Neural cell (in vitro differentiated cells): ENCODE results near the gene VSTM5. TPM values are rescaled to one million over a fixed set of nuclear protein-coding genes. Genes with fewer than 3 reads are reported as not detected.

Source experiments
- H2AFZ ChIP-seq: fragments of 200-600, 300-800 bp; sonication (generic), shearing (Covaris generic); 2 replicates; pipeline ENCODE4 v1.6.0; 2014; ENCODE audit warnings: low read depth, mild to moderate bottlenecking, antibody characterized with exemption, low read length, moderate library complexity
- H3F3A ChIP-seq: fragments of 200-600 bp; shearing (Covaris generic); 2 replicates; pipeline ENCODE4 v1.6.1; 2016; ENCODE audit warnings: mild to moderate bottlenecking, moderate library complexity, mixed read lengths, antibody characterized with exemption, low read length; ENCODE audit not compliant: insufficient read depth, poor library complexity, severe bottlenecking
- H3K27ac ChIP-seq: fragments of 200-600, 300-800 bp; sonication (generic), shearing (Covaris generic); 2 replicates; pipeline ENCODE4 v1.5.1; 2014; ENCODE audit warnings: mild to moderate bottlenecking, low read length, moderate library complexity
- H3K27me3 ChIP-seq: fragments of 300-800, 200-600 bp; sonication (generic), shearing (Covaris generic); 2 replicates; pipeline ENCODE4 v1.6.0; 2014; ENCODE audit warnings: mild to moderate bottlenecking, low read depth, low read length, moderate library complexity; ENCODE audit not compliant: insufficient read depth
- H3K36me3 ChIP-seq: fragments of 300-800, 200-600 bp; sonication (generic), shearing (Covaris generic); 2 replicates; pipeline ENCODE4 v1.5.1; 2014; ENCODE audit warnings: mild to moderate bottlenecking, antibody characterized with exemption, low read length, moderate library complexity; ENCODE audit not compliant: insufficient read depth
- H3K4me2 ChIP-seq: fragments of 300-800, 200-600 bp; sonication (generic), shearing (Covaris generic); 2 replicates; pipeline ENCODE4 v1.6.0; 2014; ENCODE audit warnings: mild to moderate bottlenecking, low read length
- H3K4me3 ChIP-seq: fragments of 300-800, 200-600 bp; sonication (generic), shearing (Covaris generic); 2 replicates; pipeline ENCODE4 v1.5.1; 2014; ENCODE audit warnings: mild to moderate bottlenecking, low read length, moderate library complexity
- H3K79me2 ChIP-seq: fragments of 200-600 bp; shearing (Covaris generic); replicated peaks from 2 replicates; pipeline ENCODE4 v1.6.0; 2014; ENCODE audit warnings: mild to moderate bottlenecking, low read length, moderate library complexity; ENCODE audit not compliant: insufficient read depth
- H3K9ac ChIP-seq: fragments of 300-800, 200-600 bp; sonication (generic), shearing (Covaris generic); 2 replicates; pipeline ENCODE4 v1.6.1; 2016; ENCODE audit warnings: mild to moderate bottlenecking, low read length, mixed read lengths
- H3K9me2 ChIP-seq: fragments of 200-600 bp; shearing (Covaris generic); 2 replicates; pipeline ENCODE4 v1.6.1; 2016; ENCODE audit warnings: mild to moderate bottlenecking, low read length, mixed read lengths; ENCODE audit not compliant: insufficient read depth
- H3K9me3 ChIP-seq: fragments of 200-600, 300-800 bp; sonication (generic), shearing (Covaris generic); 2 replicates; pipeline ENCODE4 v1.6.1; 2016; ENCODE audit warnings: mild to moderate bottlenecking, mixed run types, low read length, moderate library complexity, mixed read lengths
- H4K20me1 ChIP-seq: fragments of 200-600 bp; shearing (Covaris generic); 2 replicates; pipeline ENCODE4 v1.6.1; 2016; ENCODE audit warnings: mild to moderate bottlenecking, mixed run types; ENCODE audit not compliant: insufficient read depth
- CTCF ChIP-seq: fragments of 450-650 bp; IDR thresholded peaks from 2 replicates; pipeline ENCODE4 v1.5.1; 2014; ENCODE audit warnings: antibody characterized with exemption, mild to moderate bottlenecking, moderate library complexity; ENCODE audit not compliant: poor library complexity, severe bottlenecking
- EP300 ChIP-seq: fragments of 450-650 bp; conservative IDR thresholded peaks from 2 replicates; pipeline ENCODE4 v1.6.1; 2014; ENCODE audit warnings: antibody characterized with exemption, mild to moderate bottlenecking, moderate library complexity; ENCODE audit not compliant: poor library complexity, severe bottlenecking
- EZH2 ChIP-seq: fragments of 200-600, 300-800 bp; shearing (Covaris generic), sonication (generic); IDR thresholded peaks from 2 replicates; pipeline ENCODE4 v1.6.1; 2014; ENCODE audit warnings: antibody characterized with exemption, low read length, borderline replicate concordance, mild to moderate bottlenecking; ENCODE audit not compliant: insufficient read depth, poor library complexity, severe bottlenecking
- MXI1 ChIP-seq: fragments of 450-650 bp; conservative IDR thresholded peaks from 2 replicates; pipeline ENCODE4 v1.6.1; 2014; ENCODE audit warnings: antibody characterized with exemption, mild to moderate bottlenecking; ENCODE audit not compliant: poor library complexity, severe bottlenecking
- POLR2AphosphoS5 ChIP-seq: IDR thresholded peaks from 2 replicates; pipeline ENCODE4 v1.6.1; 2012
- RAD21 ChIP-seq: fragments of 450-650 bp; conservative IDR thresholded peaks from 2 replicates; pipeline ENCODE4 v1.6.1; 2014; ENCODE audit warnings: antibody characterized with exemption, mild to moderate bottlenecking, moderate library complexity
- REST ChIP-seq: IDR thresholded peaks from 2 replicates; pipeline ENCODE4 v1.6.1; 2012; ENCODE audit warnings: borderline replicate concordance
- SMC3 ChIP-seq: fragments of 450-650 bp; conservative IDR thresholded peaks from 2 replicates; pipeline ENCODE4 v1.6.1; 2014; ENCODE audit warnings: antibody characterized with exemption, mild to moderate bottlenecking, moderate library complexity; ENCODE audit not compliant: poor library complexity
- TAF1 ChIP-seq: IDR thresholded peaks from 2 replicates; pipeline ENCODE4 v1.6.1; 2012; ENCODE audit warnings: low read depth
- polyA plus RNA-seq: library from polyadenylated mRNA; depleted of rRNA; stranded (reverse); fragments of >200 nt; gene quantifications from 2 replicates; pipeline ENCODE4 v1.2.3, GENCODE V29; 2014

The VSTM5 gene
- polyA plus RNA-seq, 1 donor from 2014 or later = not detected

- Histone ChIP-seq H3K4me3 (no peak overlapping the region), H3K9me2 (no peaks in the 10 kb centered on the region), H3K27ac (no peak overlapping the region), H3K27me3 (no peaks in the 10 kb centered on the region), H3K36me3 (peaks cover 35% of the 10 kb centered on the region), H3K9me3 (no peaks in the 10 kb centered on the region), H2AFZ (no peak overlapping the region), H4K20me1 (no peaks in the 10 kb centered on the region), H3F3A (no peaks in the 10 kb centered on the region), H3K4me2 (no peak overlapping the region), H3K79me2 (no peaks in the 10 kb centered on the region), H3K9ac (no peak overlapping the region)
- no peak for TF ChIP-seq REST
- no peak for TF ChIP-seq TAF1
- TF ChIP-seq POLR2AphosphoS5 = no peak
- TF ChIP-seq CTCF = no peak
- no peak for TF ChIP-seq EZH2
- TF ChIP-seq SMC3 = no peak
- TF ChIP-seq MXI1 = no peak
- no peak for TF ChIP-seq RAD21
- TF ChIP-seq EP300 = no peak
These were observed 36.4 kb downstream of the VSTM5 start for GRCh38 chr11:93813974-93814373.

GRCh38 chr11:93807980-93808379 lies 42.4 kb downstream of the VSTM5 start:
- TF ChIP-seq EP300 = no peak
- TF ChIP-seq MXI1 = no peak
- TF ChIP-seq REST = no peak
- TF ChIP-seq RAD21 = no peak
- no peak for TF ChIP-seq SMC3
- no peak for TF ChIP-seq CTCF
- no peak for TF ChIP-seq TAF1
- TF ChIP-seq EZH2 = no peak
- TF ChIP-seq POLR2AphosphoS5 = no peak
- H3K9me3 ChIP-seq = no peaks in the 10 kb centered on the region
- no peak overlapping the region for H3K4me3 ChIP-seq
- no peak overlapping the region for H3K9ac ChIP-seq
- no peaks in the 10 kb centered on the region for H4K20me1 ChIP-seq
- peaks cover 30% of the 10 kb centered on the region for H3K36me3 ChIP-seq
- H2AFZ ChIP-seq = no peak overlapping the region
- no peak overlapping the region for H3K27ac ChIP-seq
- no peaks in the 10 kb centered on the region for H3F3A ChIP-seq
- peaks cover 3% of the 10 kb centered on the region for H3K79me2 ChIP-seq
- H3K9me2 ChIP-seq = no peaks in the 10 kb centered on the region
- H3K27me3 ChIP-seq = no peaks in the 10 kb centered on the region
- no peak overlapping the region for H3K4me2 ChIP-seq
